Measurements from ENCODE around the gene BICRA.

The BICRA gene

DNA sequence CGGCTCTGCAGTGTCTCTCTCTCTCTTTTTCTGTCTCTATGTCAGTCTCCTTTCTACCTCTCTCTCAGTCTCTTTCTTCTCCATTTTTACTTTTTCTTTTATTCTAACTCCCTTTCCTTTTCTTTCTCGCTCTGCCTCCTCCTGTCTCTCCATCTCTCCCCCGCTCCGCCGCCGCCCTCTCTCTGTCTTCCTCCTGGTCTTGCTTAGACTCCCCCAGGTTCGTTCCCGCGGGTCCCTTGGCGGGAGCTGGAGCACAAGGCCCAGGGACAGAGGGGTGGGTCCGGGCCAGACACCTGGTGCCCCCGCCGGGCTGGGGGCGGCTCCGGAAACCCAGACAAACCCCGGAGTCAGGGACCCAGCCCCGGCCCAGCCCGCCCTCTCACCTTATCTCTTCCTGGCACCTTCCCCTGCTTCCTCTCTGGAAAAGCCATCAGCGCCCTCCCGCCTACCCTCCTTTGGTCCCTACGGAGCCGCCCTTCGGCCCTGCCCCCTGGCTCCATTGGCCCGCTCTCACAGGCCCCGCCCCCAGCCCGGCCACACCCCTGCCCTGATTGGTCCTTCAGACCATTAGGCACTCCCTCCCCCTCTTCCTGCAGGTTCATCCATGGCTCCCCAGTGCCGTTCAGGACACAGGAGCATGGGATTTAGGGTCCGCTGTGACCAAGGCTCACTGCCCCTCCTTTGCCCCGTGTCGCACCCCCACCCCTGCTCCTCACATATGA, 121.0 kb downstream of the BICRA start:
- H3K4me1 Mint-ChIP-seq = peaks cover 12% of the 10 kb centered on the region
- H3K4me3 Mint-ChIP-seq = peak overlapping the region; percentile 83
- TF ChIP-seq, protein P1, sequence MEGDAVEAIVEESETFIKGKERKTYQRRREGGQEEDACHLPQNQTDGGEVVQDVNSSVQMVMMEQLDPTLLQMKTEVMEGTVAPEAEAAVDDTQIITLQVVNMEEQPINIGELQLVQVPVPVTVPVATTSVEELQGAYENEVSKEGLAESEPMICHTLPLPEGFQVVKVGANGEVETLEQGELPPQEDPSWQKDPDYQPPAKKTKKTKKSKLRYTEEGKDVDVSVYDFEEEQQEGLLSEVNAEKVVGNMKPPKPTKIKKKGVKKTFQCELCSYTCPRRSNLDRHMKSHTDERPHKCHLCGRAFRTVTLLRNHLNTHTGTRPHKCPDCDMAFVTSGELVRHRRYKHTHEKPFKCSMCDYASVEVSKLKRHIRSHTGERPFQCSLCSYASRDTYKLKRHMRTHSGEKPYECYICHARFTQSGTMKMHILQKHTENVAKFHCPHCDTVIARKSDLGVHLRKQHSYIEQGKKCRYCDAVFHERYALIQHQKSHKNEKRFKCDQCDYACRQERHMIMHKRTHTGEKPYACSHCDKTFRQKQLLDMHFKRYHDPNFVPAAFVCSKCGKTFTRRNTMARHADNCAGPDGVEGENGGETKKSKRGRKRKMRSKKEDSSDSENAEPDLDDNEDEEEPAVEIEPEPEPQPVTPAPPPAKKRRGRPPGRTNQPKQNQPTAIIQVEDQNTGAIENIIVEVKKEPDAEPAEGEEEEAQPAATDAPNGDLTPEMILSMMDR (IDR thresholded peaks at IDR 0.05) = no peak
- peak; percentile 79 for DNase-seq
- H3K36me3 Mint-ChIP-seq (ENCODE audit: low read depth) = no peaks in the 10 kb centered on the region
- H3K9me3 Mint-ChIP-seq = no peaks in the 10 kb centered on the region
- H3K27me3 Mint-ChIP-seq (ENCODE audit: low read depth, poor library complexity) = peaks cover 32% of the 10 kb centered on the region
- no peak overlapping the region for H3K27ac Mint-ChIP-seq

DNA sequence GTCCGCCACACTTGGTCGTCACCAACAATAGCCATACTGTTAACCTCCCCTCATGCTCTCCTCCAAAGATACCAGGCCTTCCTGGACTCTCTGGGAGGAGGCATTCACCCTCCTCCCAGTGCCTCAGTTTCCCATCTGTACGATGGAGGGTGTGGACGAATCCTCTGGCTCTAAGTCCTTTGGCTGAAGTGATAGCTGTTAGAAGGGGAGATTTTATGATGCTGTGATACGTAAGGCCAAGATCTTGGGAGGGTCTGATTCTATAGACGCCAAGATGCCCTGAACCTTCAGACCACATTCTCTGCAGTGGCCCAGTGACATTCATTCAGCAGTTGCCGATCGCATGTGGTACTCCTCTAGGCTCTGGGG, 121.6 kb downstream of the BICRA start:
- Mint-ChIP-seq H3K27me3 (ENCODE audit: low read depth, poor library complexity) (peaks cover 37% of the 10 kb centered on the region), H3K4me3 (peak overlapping the region; percentile 83), H3K9me3 (no peaks in the 10 kb centered on the region), H3K4me1 (peaks cover 12% of the 10 kb centered on the region), H3K27ac (no peak overlapping the region), H3K36me3 (ENCODE audit: low read depth) (no peaks in the 10 kb centered on the region)
- DNase-seq = no peak
- TF ChIP-seq, protein P1 (IDR thresholded peaks at IDR 0.05) = no peak

DNA sequence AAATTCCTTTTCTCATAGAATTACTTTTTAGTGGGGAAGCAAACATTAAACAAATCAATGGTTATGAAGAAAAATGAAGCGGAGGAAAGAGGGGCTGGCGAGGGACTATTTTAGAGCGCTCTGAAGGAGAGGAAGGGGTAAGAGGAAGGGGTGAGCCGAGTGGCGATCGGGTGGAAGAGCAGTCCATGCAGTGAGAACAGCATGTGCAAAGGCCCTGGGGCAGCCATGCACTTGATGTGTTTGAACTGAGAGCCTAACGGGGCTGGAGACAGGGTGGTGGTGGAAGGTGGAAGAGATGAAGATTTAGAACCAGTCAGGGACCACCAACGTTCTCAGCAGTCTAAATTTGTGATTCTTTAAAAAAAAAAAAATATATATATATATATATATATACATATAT, 122.0 kb downstream of the BICRA start:
- Mint-ChIP-seq H3K36me3 (ENCODE audit: low read depth) (no peaks in the 10 kb centered on the region), H3K4me3 (no peak overlapping the region), H3K27ac (no peak overlapping the region), H3K9me3 (no peaks in the 10 kb centered on the region), H3K27me3 (ENCODE audit: low read depth, poor library complexity) (peaks cover 40% of the 10 kb centered on the region), H3K4me1 (peaks cover 12% of the 10 kb centered on the region)
- no peak for DNase-seq
- TF ChIP-seq, protein P1 (IDR thresholded peaks at IDR 0.05) = no peak

DNA sequence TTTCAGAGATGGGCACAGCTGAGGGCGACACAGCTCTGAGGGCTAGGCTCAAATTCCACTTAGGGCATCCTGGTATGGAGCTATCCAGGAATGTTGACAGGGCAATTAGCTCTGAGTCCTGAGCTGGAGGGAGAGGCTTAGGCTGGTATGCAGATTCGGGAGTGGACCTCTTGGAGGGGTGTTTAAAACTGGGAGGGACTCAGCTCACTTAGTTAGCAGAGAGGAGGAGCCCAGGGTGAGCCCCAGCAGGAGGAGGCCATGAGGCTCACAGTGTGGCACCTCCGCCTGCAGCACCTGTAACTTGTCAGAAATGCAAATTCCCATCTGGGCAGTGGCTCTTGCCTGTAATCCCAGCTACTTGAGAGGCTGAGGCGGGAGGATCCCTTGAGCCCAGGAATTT, 126.2 kb downstream of the BICRA start:
- no peak overlapping the region for H3K4me3 Mint-ChIP-seq
- H3K9me3 Mint-ChIP-seq = no peaks in the 10 kb centered on the region
- TF ChIP-seq, protein P1 (IDR thresholded peaks at IDR 0.05) = no peak
- no peak overlapping the region for H3K27ac Mint-ChIP-seq
- DNase-seq = no peak
- peaks cover 35% of the 10 kb centered on the region for H3K27me3 Mint-ChIP-seq (ENCODE audit: low read depth, poor library complexity)
- no peaks in the 10 kb centered on the region for H3K36me3 Mint-ChIP-seq (ENCODE audit: low read depth)
- H3K4me1 Mint-ChIP-seq = no peaks in the 10 kb centered on the region

DNA sequence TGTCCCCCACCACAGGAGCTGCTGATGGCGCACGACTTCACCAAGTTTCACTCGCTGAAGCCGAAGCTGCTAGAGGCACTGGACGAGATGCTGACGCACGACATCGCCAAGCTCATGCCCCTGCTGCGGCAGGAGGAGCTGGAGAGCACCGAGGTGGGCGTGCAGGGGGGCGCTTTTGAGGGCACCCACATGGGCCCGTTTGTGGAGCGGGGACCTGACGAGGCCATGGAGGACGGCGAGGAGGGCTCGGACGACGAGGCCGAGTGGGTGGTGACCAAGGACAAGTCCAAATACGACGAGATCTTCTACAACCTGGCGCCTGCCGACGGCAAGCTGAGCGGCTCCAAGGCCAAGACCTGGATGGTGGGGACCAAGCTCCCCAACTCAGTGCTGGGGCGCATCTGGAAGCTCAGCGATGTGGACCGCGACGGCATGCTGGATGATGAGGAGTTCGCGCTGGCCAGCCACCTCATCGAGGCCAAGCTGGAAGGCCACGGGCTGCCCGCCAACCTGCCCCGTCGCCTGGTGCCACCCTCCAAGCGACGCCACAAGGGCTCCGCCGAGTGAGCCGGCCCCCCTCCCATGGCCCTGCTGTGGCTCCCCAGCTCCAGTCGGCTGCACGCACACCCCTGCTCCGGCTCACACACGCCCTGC, 132.1 kb downstream of the BICRA start:
- H3K9me3 Mint-ChIP-seq = no peaks in the 10 kb centered on the region
- no peak overlapping the region for H3K27ac Mint-ChIP-seq
- TF ChIP-seq, protein P1 (IDR thresholded peaks at IDR 0.05) = no peak
- H3K27me3 Mint-ChIP-seq (ENCODE audit: low read depth, poor library complexity) = peaks cover 15% of the 10 kb centered on the region
- H3K4me1 Mint-ChIP-seq = peaks cover 9% of the 10 kb centered on the region
- no peak overlapping the region for H3K4me3 Mint-ChIP-seq
- no peak for DNase-seq
- no peaks in the 10 kb centered on the region for H3K36me3 Mint-ChIP-seq (ENCODE audit: low read depth)
